UCSD-AML1 (cell line): ENCODE measurements around the gene ABCA9.

Experiments
- DNase-seq: peaks from one replicate; lab custom pipeline; 2025; ENCODE audit not compliant: unreplicated experiment; lab: John Stamatoyannopoulos, UW

ABCA9 gene

GRCh38 chr17:69069226-69069750 lies 8.6 kb upstream of the ABCA9 start:
- no peak for DNase-seq

- DNase-seq, result no peak
Measured at GRCh38 chr17:69067274-69068047, 6.7 kb upstream of the ABCA9 start.

DNA sequence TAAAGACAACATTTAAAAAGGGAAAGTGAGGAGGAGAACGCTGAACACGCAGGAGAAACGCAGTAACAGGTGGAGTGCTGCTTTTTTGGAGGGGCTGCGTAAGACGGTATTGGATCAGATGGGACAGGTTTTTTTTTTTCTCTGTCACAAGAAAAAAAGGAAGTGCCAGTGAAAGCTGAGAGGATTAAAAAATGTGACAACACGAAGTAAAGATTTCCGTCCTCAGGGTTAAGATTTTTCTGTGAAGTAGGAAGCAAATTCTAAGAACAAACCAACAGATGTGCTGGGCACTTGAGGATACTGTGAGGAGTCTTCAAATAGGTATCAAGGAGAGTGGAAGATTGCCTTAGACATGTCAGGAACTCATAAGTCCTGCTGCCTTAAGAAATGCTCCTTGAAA lies 5.8 kb upstream of the ABCA9 start:
- no peak for DNase-seq

- no peak for DNase-seq
Measured at GRCh38 chr17:69065113-69065512, 4.4 kb upstream of the ABCA9 start.

DNA sequence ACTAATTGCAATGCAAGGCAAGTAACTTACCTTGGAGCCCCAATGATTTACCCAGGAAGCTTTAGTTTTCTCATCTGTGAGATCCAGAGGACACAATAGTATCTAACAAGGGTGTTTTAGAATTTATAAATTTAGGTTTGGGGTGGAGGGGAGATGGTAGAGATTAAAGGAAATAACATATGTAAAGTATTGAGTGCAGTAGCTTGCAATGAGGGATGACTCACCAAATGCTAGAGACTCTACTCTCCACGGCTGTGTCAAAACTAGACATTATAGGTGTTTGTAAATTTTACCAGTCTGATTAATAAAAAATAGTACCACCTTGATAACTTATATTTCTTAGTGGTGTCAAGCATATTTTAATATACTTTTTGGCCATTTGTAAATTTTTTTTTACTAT lies 3.7 kb upstream of the ABCA9 start:
- DNase-seq, result no peak

GRCh38 chr17:69064001-69064400 lies 3.3 kb upstream of the ABCA9 start:
- DNase-seq, result no peak

DNA sequence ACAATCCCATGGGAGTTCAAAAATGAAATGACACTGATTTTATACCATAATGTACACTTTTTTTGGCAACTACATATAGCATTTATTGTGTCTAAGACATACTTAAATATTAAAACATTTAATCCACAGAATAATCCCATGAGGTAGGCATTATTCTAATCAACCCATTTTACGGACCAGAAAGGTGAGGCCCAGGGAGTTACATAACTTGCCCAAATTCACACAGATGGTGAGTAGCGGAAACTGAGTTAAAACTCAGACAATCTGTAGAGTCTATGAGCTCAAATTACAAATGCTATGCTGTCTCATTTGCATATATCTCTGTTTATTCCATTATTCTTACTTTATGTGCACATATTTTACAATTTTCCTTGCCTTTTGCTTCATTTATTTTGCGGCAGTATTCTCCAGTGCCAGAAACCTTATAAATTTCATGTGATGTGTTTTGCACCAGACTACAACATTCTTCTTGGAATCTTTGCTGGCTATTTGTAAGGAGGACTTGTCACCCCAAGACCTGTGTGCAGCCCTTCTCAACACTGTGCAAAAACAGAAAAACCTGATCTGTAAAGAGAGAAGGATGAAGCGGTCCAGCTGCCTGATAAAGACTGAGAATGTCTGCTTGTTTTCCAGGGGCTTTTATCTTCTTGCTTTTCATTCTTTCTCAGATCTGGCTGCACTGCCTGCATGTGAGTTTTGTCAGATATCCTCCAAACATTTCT lies 2.3 kb upstream of the ABCA9 start:
- DNase-seq, result no peak

DNA sequence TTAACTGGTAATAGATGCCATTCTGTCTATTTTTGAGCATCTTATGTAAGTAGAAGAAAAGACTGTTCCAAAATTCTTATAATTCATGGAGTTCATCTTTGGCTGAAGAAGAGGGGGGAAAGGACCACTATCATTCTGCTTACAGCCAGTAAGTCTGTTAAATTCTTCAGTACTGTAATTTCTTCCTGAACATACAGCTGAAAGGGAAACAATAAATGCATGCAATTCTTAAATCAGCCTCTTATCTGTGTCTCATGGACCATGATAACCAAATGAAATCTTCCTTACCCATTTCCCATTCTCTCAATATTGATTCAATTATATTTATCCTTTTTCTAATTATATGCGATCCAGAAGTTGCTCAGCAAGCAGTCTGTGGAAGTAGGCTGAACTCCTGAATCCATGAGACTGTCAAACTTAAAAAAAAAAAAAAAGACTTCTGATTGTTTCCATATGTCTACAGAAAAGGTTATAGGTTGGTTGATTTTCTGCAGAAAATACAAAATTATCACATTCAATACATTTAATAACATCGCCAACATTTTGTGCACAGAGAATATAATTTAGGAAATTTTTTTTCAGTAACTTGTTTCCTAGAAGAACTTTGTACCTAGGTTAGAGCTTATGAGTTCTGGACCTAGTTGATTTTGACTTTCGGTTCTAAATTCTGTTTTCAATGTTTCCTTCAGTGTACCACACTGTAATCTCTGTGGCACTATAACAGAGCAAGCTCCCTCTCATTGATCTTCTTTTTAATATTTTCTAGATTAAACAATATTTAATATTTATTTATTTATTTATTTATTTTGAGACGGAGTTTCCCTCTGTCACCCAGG lies 1.2 kb upstream of the ABCA9 start:
- no peak for DNase-seq

GRCh38 chr17:69059458-69060175 lies 1.1 kb downstream of the ABCA9 start:
- no peak for DNase-seq

- no peak for DNase-seq
Measured at GRCh38 chr17:69058165-69058564, 2.6 kb downstream of the ABCA9 start.

- no peak for DNase-seq
Measured at GRCh38 chr17:69057280-69057679, 3.4 kb downstream of the ABCA9 start.

- no peak for DNase-seq
Measured at GRCh38 chr17:69056179-69056823, 4.4 kb downstream of the ABCA9 start.

DNA sequence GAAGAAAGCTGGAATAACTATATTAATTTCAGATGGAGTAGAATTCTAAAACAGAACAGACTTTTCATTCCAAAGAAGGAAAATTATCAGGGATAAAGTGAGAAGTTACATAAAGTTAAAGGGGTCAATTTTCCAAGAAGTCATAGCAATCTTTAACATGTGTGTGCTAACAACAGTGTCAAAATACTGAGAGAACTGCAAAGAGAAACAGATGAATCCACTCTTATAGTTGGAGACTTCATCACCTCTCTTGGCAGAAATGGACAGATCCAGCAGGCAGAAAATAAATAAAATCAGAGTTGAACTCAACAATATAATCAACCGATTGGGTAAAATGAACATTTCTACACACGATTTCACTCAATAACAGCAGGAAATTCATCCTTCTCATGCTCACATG lies 5.4 kb downstream of the ABCA9 start:
- no peak for DNase-seq

DNA sequence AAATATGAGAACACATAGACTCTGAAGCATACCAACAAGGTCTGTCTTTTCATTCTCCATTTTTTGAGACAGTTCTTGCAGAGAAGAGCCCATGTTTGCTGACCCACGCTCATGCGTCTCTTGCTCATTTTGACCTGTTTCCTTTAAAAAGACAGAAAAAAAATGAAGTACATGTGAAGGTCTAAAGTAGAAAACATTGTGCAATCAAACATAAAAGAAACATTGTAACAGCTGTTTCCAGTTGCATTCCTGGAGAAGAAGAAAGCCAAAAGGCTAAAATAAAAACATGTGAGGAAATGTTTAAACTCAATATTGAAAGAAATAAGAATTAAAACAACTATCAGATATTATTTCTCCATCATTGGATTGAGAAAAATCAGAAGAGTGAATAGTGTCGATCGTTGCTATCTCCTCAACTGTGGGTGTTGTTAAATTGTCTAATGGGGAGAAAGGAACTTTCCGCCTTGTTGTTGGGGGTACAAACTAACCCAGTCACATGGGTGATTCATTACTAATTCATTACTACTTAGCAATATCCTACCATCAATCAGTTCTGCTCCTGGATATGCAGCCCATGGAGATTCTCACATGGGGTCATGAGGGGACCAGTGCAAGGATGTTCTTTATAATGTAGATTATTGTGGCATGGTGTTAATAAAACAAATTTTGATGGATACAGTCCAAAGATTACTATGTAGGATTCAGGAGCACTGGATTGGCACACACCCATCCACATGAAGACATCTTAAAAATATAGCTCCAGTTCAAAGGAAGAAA lies 9.5 kb downstream of the ABCA9 start:
- no peak for DNase-seq

DNA sequence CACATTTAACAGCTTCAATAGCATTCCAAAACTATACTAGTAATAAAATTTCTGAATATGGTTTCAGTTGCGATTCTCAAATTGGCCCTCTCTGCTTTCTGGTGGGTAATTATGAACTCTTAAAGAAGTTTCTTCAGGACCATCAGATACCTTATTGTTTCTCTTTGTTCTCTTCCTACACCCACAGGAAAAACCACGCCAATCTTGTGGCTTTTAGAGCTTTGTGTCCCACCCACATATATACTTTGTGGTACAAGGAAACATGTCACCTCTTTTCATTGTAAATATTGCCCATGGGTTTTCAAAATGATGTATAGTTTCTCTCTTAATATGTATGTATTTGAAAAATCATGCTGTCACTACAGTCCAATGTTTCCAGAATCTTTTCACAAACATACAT lies 12.1 kb downstream of the ABCA9 start:
- DNase-seq, result no peak

DNA sequence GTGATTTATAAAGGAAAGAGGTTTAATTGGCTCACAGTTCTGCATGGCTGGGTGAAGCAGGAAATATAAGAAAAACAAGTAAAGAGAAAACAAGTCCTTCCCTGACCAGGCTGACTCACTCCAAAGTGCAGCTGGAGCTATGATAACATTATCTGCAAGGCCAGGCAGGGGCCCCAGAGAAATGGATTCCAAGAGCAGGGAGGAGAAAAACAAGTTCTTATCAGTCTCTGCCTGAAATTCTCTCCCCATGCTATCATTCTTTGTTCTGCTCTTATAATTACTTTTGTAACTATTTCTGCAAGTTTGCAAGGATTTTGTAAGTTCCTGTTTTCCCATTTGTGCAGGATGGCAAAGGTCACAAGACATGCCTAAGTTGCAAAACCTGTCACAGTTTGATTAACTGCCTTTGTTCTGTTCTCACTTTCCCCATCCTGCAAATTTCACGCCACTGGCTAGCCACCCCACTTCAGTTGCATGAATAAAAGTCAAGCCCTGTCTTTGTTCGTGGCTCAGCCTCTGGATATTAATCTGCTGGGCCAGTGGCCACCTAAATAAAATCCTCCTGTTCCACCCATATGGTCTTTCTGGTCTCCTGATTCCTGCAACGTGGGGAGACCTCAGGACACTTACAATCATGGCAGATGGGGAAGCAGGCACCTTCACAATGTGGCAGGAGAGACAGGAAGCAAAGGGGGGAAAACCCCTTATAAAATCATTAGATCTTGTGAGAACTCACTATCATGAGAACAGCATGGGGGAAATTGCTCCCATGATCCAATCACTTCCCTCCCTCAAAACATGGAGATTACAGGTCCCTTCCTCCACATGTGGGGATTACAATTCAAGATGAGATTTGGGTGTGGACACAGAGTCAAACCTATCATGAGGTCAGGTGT lies 13.1 kb downstream of the ABCA9 start:
- DNase-seq, result peak; percentile 63

DNA sequence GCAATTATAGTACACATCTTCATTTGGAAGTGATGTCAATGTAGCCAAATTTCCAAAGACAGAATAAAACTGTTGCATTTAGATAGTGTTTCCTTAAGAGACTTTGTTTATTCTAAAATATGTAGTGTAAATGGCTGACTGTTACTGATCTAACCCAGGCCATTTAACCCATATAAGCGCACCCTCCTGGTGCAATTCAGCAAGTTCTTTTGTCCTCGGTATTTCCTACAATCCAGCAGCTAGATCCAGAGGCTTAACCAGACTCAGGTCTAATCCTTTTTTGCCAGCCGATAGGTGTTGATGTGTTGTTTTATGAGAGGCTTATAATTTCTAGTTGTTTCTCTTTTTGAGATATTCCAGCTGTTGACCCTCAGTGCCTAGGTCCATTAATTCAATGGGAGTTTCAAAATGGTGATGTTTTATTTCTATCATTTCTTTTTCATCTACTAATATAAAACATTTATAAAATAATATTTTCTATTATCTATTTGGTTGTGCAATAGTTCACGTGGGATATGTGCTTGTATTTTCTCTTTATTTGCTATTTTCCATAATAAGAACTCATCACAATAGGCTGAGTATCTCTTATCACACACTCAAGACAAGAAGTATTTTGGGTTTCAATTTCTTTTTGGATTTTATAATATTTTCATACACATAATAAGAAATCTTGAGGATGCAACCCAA lies 14.5 kb downstream of the ABCA9 start:
- no peak for DNase-seq

- no peak for DNase-seq
Measured at GRCh38 chr17:69045646-69046045, 15.1 kb downstream of the ABCA9 start.
